Activated naive CD4-positive, alpha-beta T cell treated with anti-CD3 and anti-CD28 coated beads, Interleukin-2, amount 10 ng/mL, durations not matched to agents 7 days and 5 days (primary cell): ENCODE results near the gene ZNF439.
"Not testable (repeated sequence)": the region's sequence is repeated elsewhere in the genome, so short reads cannot be mapped to it uniquely, and the experiment has no call there.

ENCODE experiments used
- CTCF ChIA-PET: fragments of 350-600 bp; sonication (Branson Sonifier 250); formaldehyde crosslinking; loops from one replicate; lab custom pipeline; 2021; ENCODE audit warnings: antibody characterized with exemption; lab: Charles Lee
- DNase-seq: peaks from one replicate; pipeline ENCODE4 v3.0.0-alpha.2; 2020
- H3K27ac Mint-ChIP-seq: one replicate; pipeline ENCODE4 v1.8.0; 2021; ENCODE audit warnings: mild to moderate bottlenecking, moderate library complexity, mixed read lengths
- H3K27me3 Mint-ChIP-seq: one replicate; pipeline ENCODE4 v1.8.0; 2021; ENCODE audit warnings: mild to moderate bottlenecking, mixed read lengths
- H3K36me3 Mint-ChIP-seq: one replicate; pipeline ENCODE4 v1.8.0; 2021; ENCODE audit warnings: mixed read lengths
- H3K4me1 Mint-ChIP-seq: one replicate; pipeline ENCODE4 v1.8.0; 2021; ENCODE audit warnings: mixed read lengths
- H3K4me3 Mint-ChIP-seq: one replicate; pipeline ENCODE4 v1.8.0; 2021; ENCODE audit warnings: mild to moderate bottlenecking, moderate library complexity, mixed read lengths
- H3K9me3 Mint-ChIP-seq: one replicate; pipeline ENCODE4 v1.8.0; 2021; ENCODE audit warnings: mixed read lengths

The ZNF439 gene

GRCh38 chr19:11847615-11848014 lies 911 bp upstream of the ZNF439 start:
- Mint-ChIP-seq H3K4me1 (peaks cover 21% of the 10 kb centered on the region), H3K36me3 (peaks cover 26% of the 10 kb centered on the region), H3K9me3 (peaks cover 28% of the 10 kb centered on the region)
- not testable (repeated sequence) for H3K27ac Mint-ChIP-seq, H3K27me3 Mint-ChIP-seq, DNase-seq, H3K4me3 Mint-ChIP-seq
- CTCF ChIA-PET, result interaction anchor here (0.9 kb wide), 1 partner anchor 78 kb away, joined by 3 read pairs; no protein-coding TSS in a partner anchor

GRCh38 chr19:11848200-11848593 lies 329 bp upstream of the ZNF439 start:
- peaks cover 26% of the 10 kb centered on the region for H3K36me3 Mint-ChIP-seq
- peaks cover 3% of the 10 kb centered on the region for H3K27me3 Mint-ChIP-seq
- no peak for DNase-seq
- H3K27ac Mint-ChIP-seq, result peak overlapping the region; percentile 88
- peaks cover 21% of the 10 kb centered on the region for H3K4me1 Mint-ChIP-seq
- H3K9me3 Mint-ChIP-seq, result peaks cover 27% of the 10 kb centered on the region
- CTCF ChIA-PET, result interaction anchor here (0.9 kb wide), 1 partner anchor 79 kb away, joined by 3 read pairs; no protein-coding TSS in a partner anchor
- H3K4me3 Mint-ChIP-seq, result peak overlapping the region; percentile 82

- H3K27ac Mint-ChIP-seq, H3K4me3 Mint-ChIP-seq, DNase-seq, CTCF ChIA-PET, H3K27me3 Mint-ChIP-seq: not testable (repeated sequence)
- peaks cover 39% of the 10 kb centered on the region for H3K36me3 Mint-ChIP-seq
- peaks cover 33% of the 10 kb centered on the region for H3K9me3 Mint-ChIP-seq
- H3K4me1 Mint-ChIP-seq, result peaks cover 21% of the 10 kb centered on the region
Measured at GRCh38 chr19:11850289-11850688, 1.8 kb downstream of the ZNF439 start.

- no peak for DNase-seq
- CTCF ChIA-PET, result no interaction called here
- Mint-ChIP-seq H3K4me3 (no peak overlapping the region), H3K36me3 (peaks cover 46% of the 10 kb centered on the region), H3K27ac (no peak overlapping the region), H3K9me3 (peaks cover 53% of the 10 kb centered on the region), H3K4me1 (peaks cover 15% of the 10 kb centered on the region), H3K27me3 (no peaks in the 10 kb centered on the region)
Measured at GRCh38 chr19:11853358-11853757, 4.8 kb downstream of the ZNF439 start.

GRCh38 chr19:11856596-11857250 lies 8.2 kb downstream of the ZNF439 start:
- Mint-ChIP-seq H3K27ac (no peak overlapping the region), H3K27me3 (no peaks in the 10 kb centered on the region), H3K9me3 (peaks cover 75% of the 10 kb centered on the region), H3K4me1 (no peaks in the 10 kb centered on the region), H3K4me3 (no peak overlapping the region), H3K36me3 (peaks cover 27% of the 10 kb centered on the region)
- CTCF ChIA-PET, result no interaction called here
- no peak for DNase-seq

GRCh38 chr19:11860721-11861120 lies 12.2 kb downstream of the ZNF439 start:
- CTCF ChIA-PET, result no interaction called here
- DNase-seq, result no peak
- H3K27me3 Mint-ChIP-seq, result no peaks in the 10 kb centered on the region
- H3K27ac Mint-ChIP-seq, result no peak overlapping the region
- peaks cover 11% of the 10 kb centered on the region for H3K36me3 Mint-ChIP-seq
- no peak overlapping the region for H3K4me3 Mint-ChIP-seq
- H3K9me3 Mint-ChIP-seq, result peaks cover 83% of the 10 kb centered on the region
- no peaks in the 10 kb centered on the region for H3K4me1 Mint-ChIP-seq

- CTCF ChIA-PET, result no interaction called here
- Mint-ChIP-seq H3K9me3 (peaks cover 83% of the 10 kb centered on the region), H3K4me1 (no peaks in the 10 kb centered on the region), H3K27me3 (no peaks in the 10 kb centered on the region), H3K36me3 (peaks cover 13% of the 10 kb centered on the region), H3K27ac (no peak overlapping the region), H3K4me3 (no peak overlapping the region)
- no peak for DNase-seq
Measured at GRCh38 chr19:11861301-11861700, 12.8 kb downstream of the ZNF439 start.

GRCh38 chr19:11867766-11868165 lies 19.2 kb downstream of the ZNF439 start:
- Mint-ChIP-seq H3K36me3 (peaks cover 35% of the 10 kb centered on the region), H3K9me3 (peaks cover 74% of the 10 kb centered on the region)
- H3K27me3 Mint-ChIP-seq, H3K4me1 Mint-ChIP-seq, H3K4me3 Mint-ChIP-seq, H3K27ac Mint-ChIP-seq, DNase-seq, CTCF ChIA-PET: not testable (repeated sequence)

- H3K27me3 Mint-ChIP-seq, result no peaks in the 10 kb centered on the region
- H3K36me3 Mint-ChIP-seq, result peaks cover 34% of the 10 kb centered on the region
- no peak for DNase-seq
- H3K27ac Mint-ChIP-seq, result no peak overlapping the region
- no peak overlapping the region for H3K4me3 Mint-ChIP-seq
- peaks cover 71% of the 10 kb centered on the region for H3K9me3 Mint-ChIP-seq
- no peaks in the 10 kb centered on the region for H3K4me1 Mint-ChIP-seq
- CTCF ChIA-PET, result no interaction called here
Measured at GRCh38 chr19:11868188-11868587, 19.7 kb downstream of the ZNF439 start.

- no peak for DNase-seq
- Mint-ChIP-seq H3K4me3 (no peak overlapping the region), H3K4me1 (no peaks in the 10 kb centered on the region), H3K27ac (no peak overlapping the region), H3K36me3 (peaks cover 18% of the 10 kb centered on the region), H3K9me3 (peaks cover 45% of the 10 kb centered on the region), H3K27me3 (no peaks in the 10 kb centered on the region)
- CTCF ChIA-PET, result interaction anchor here (0.5 kb wide), 1 partner anchor 101 kb away, joined by 3 read pairs; no protein-coding TSS in a partner anchor
Measured at GRCh38 chr19:11872624-11873023, 24.1 kb downstream of the ZNF439 start.

GRCh38 chr19:11873762-11874161 lies 25.2 kb downstream of the ZNF439 start:
- peaks cover 34% of the 10 kb centered on the region for H3K9me3 Mint-ChIP-seq
- CTCF ChIA-PET, result no interaction called here
- no peak overlapping the region for H3K27ac Mint-ChIP-seq

GRCh38 chr19:11879687-11880266 lies 31.3 kb downstream of the ZNF439 start:
- H3K27ac Mint-ChIP-seq, H3K9me3 Mint-ChIP-seq, H3K27me3 Mint-ChIP-seq, H3K4me1 Mint-ChIP-seq, H3K36me3 Mint-ChIP-seq, H3K4me3 Mint-ChIP-seq: not testable (repeated sequence)
- peak; percentile 64 for DNase-seq
- CTCF ChIA-PET, result interaction anchor here (0.6 to 5.2 kb wide), 10 partner anchors 11 to 998 kb away, joined by 3 to 27 read pairs (median 5); partner anchors contain the start of genes ZNF20 and ZNF491

More at GRCh38 chr19:11873762-11874161, 25.2 kb downstream of the ZNF439 start:
- H3K27me3 Mint-ChIP-seq, result no peaks in the 10 kb centered on the region
- no peak overlapping the region for H3K4me3 Mint-ChIP-seq
- no peaks in the 10 kb centered on the region for H3K4me1 Mint-ChIP-seq
- no peak for DNase-seq
- peaks cover 7% of the 10 kb centered on the region for H3K36me3 Mint-ChIP-seq

GRCh38 chr19:11880598-11880997 lies 32.1 kb downstream of the ZNF439 start:
- H3K27ac Mint-ChIP-seq, result no peak overlapping the region

GRCh38 chr19:11881151-11881800 lies 32.8 kb downstream of the ZNF439 start:
- Mint-ChIP-seq H3K36me3 (no peaks in the 10 kb centered on the region), H3K4me1 (peaks cover 2% of the 10 kb centered on the region), H3K9me3 (peaks cover 3% of the 10 kb centered on the region), H3K4me3 (no peak overlapping the region), H3K27ac (no peak overlapping the region), H3K27me3 (no peaks in the 10 kb centered on the region)
- CTCF ChIA-PET, result interaction anchor here (1.0 to 5.2 kb wide), 6 partner anchors 12 to 260 kb away, joined by 3 to 27 read pairs (median 12); partner anchors contain the start of genes ZNF20 and ZNF491
- DNase-seq, result peak; percentile 75

More at GRCh38 chr19:11880598-11880997, 32.1 kb downstream of the ZNF439 start:
- CTCF ChIA-PET, result interaction anchor here (1.0 to 5.2 kb wide), 8 partner anchors 12 to 260 kb away, joined by 3 to 27 read pairs (median 8); partner anchors contain the start of genes ZNF20 and ZNF491
- Mint-ChIP-seq H3K9me3 (peaks cover 4% of the 10 kb centered on the region), H3K4me1 (peaks cover 2% of the 10 kb centered on the region), H3K27me3 (no peaks in the 10 kb centered on the region), H3K4me3 (no peak overlapping the region), H3K36me3 (no peaks in the 10 kb centered on the region)
- no peak for DNase-seq
